CD8-positive, alpha-beta memory T cell (primary cell): Measurements from ENCODE around the gene SLC39A11. TPM values are rescaled to one million over a fixed set of nuclear protein-coding genes. Genes with fewer than 3 reads are reported as not detected.

ENCODE experiments used
- CTCF ChIA-PET: fragments of 350-600 bp; sonication (Branson Sonifier 250); formaldehyde crosslinking; loops from one replicate; lab custom pipeline; 2021; ENCODE audit warnings: antibody characterized with exemption; lab: Charles Lee
- POLR2A ChIA-PET: fragments of 350-600 bp; sonication (Branson Sonifier 250); formaldehyde crosslinking; loops from one replicate; lab custom pipeline; 2021; ENCODE audit warnings: antibody characterized with exemption; lab: Charles Lee
- DNase-seq, 5 donors: peaks; one replicate each; pipeline versions ENCODE4 v3.0.0 to v3.0.0-alpha.2; 2020 to 2022; ENCODE audit warnings: mixed read lengths in 1 of 5
- H3K27ac ChIP-seq: one replicate; pipeline ENCODE4 v1.7.0; 2013; ENCODE audit warnings: low read depth, mild to moderate bottlenecking, low read length, moderate library complexity
- H3K27me3 ChIP-seq: 2 replicates; pipeline ENCODE4 v1.7.0; 2013; ENCODE audit warnings: low read length, mild to moderate bottlenecking; ENCODE audit not compliant: insufficient read depth, poor library complexity, severe bottlenecking
- H3K36me3 ChIP-seq: 2 replicates; pipeline ENCODE4 v1.7.0; 2013; ENCODE audit warnings: mild to moderate bottlenecking, low read length, moderate library complexity; ENCODE audit not compliant: insufficient read depth
- H3K4me1 ChIP-seq: 2 replicates; pipeline ENCODE4 v1.7.0; 2013; ENCODE audit warnings: mild to moderate bottlenecking, low read length, moderate library complexity; ENCODE audit not compliant: insufficient read depth
- H3K4me3 ChIP-seq: 2 replicates; pipeline ENCODE4 v1.7.0; 2013; ENCODE audit warnings: mild to moderate bottlenecking, low read length
- H3K9me3 ChIP-seq: 2 replicates; pipeline ENCODE4 v1.7.0; 2013; ENCODE audit warnings: mild to moderate bottlenecking, low read length
- H3K27ac Mint-ChIP-seq, 8 donors: one replicate each; pipeline ENCODE4 v1.8.0; 2020 to 2021; ENCODE audit warnings: mixed read lengths in 8 of 8, mild to moderate bottlenecking in 6 of 8, inconsistent platforms in 3 of 8, moderate library complexity in 3 of 8
- H3K27me3 Mint-ChIP-seq, 2 donors: one replicate each; pipeline ENCODE4 v1.8.0; 2020 to 2021; ENCODE audit warnings: mixed read lengths in 2 of 2, mild to moderate bottlenecking in 1 of 2, moderate library complexity in 1 of 2
- H3K36me3 Mint-ChIP-seq, 3 donors: one replicate each; pipeline ENCODE4 v1.8.0; 2020 to 2021; ENCODE audit warnings: mixed read lengths in 3 of 3, inconsistent platforms in 1 of 3, mild to moderate bottlenecking in 1 of 3
- H3K4me1 Mint-ChIP-seq, 3 donors: one replicate each; pipeline ENCODE4 v1.8.0; 2020 to 2021; ENCODE audit warnings: mixed read lengths in 3 of 3, inconsistent platforms in 1 of 3, mild to moderate bottlenecking in 1 of 3
- H3K4me3 Mint-ChIP-seq, 7 donors: one replicate each; pipeline ENCODE4 v1.8.0; 2020 to 2021; ENCODE audit warnings: mixed read lengths in 7 of 7, mild to moderate bottlenecking in 6 of 7, moderate library complexity in 4 of 7, inconsistent platforms in 2 of 7
- H3K9me3 Mint-ChIP-seq, 5 donors: one replicate each; pipeline ENCODE4 v1.8.0; 2020 to 2022; ENCODE audit warnings: mixed read lengths in 5 of 5, mild to moderate bottlenecking in 3 of 5, moderate library complexity in 2 of 5, inconsistent platforms in 1 of 5
- polyA plus RNA-seq: library from polyadenylated mRNA; unstranded; fragments of 300-500 nt; fragmentation: Illumina TruSeq; gene quantifications from one replicate; pipeline ENCODE4 v1.2.3, GENCODE V29; 2021
- total RNA-seq, 2 experiments: library from RNA; stranded (reverse); gene quantifications; one replicate each; pipeline ENCODE4 v1.2.3, GENCODE V29; 2021

The SLC39A11 gene
- total and polyA plus RNA-seq, 3 experiments from 2014 or later, result 13.1 to 18.5 (median 17.2) TPM

- Mint-ChIP-seq H3K27me3 (no peaks in the 10 kb centered on the region), H3K4me3 (no peak overlapping the region), H3K4me1 (peaks cover 4 to 7% (median 7%) of the 10 kb centered on the region in 3 donors), H3K36me3 (peaks cover 1 to 3% (median 2%) of the 10 kb centered on the region in 3 donors), H3K27ac (peak overlapping the region in 1 of 8 donors; percentile 30), H3K9me3 (peaks cover 0 to 15% (median 4%) of the 10 kb centered on the region in 5 donors)
- H3K9me3 ChIP-seq, result no peaks in the 10 kb centered on the region
- ChIA-PET CTCF (no interaction called here), POLR2A (no interaction called here)
- DNase-seq, result no peak
- H3K27ac ChIP-seq, result no peak overlapping the region
- H3K27me3 ChIP-seq, result no peaks in the 10 kb centered on the region
- H3K4me3 ChIP-seq, result no peak overlapping the region
- H3K4me1 ChIP-seq, result no peaks in the 10 kb centered on the region
- no peaks in the 10 kb centered on the region for H3K36me3 ChIP-seq
These were observed 121.1 kb downstream of the SLC39A11 start for GRCh38 chr17:72971226-72971880.

GRCh38 chr17:72970797-72971196, 121.7 kb downstream of the SLC39A11 start:
- Histone ChIP-seq H3K27me3 (no peaks in the 10 kb centered on the region), H3K27ac (no peak overlapping the region), H3K36me3 (no peaks in the 10 kb centered on the region), H3K9me3 (no peaks in the 10 kb centered on the region), H3K4me1 (no peaks in the 10 kb centered on the region), H3K4me3 (no peak overlapping the region)
- H3K4me3 Mint-ChIP-seq, result no peak overlapping the region
- H3K36me3 Mint-ChIP-seq, result peaks cover 0 to 2% (median 1%) of the 10 kb centered on the region in 3 donors
- H3K27ac Mint-ChIP-seq, result peak overlapping the region in 1 of 8 donors; percentile 95
- H3K4me1 Mint-ChIP-seq, result peaks cover 4 to 7% (median 7%) of the 10 kb centered on the region in 3 donors
- H3K27me3 Mint-ChIP-seq, result peaks cover 0 to 3% of the 10 kb centered on the region in 2 donors
- ChIA-PET POLR2A (no interaction called here), CTCF (no interaction called here)
- DNase-seq, result no peak
- peaks cover 0 to 12% (median 3%) of the 10 kb centered on the region in 5 donors for H3K9me3 Mint-ChIP-seq

GRCh38 chr17:72970246-72970645, 122.2 kb downstream of the SLC39A11 start:
- no peak overlapping the region for H3K27ac Mint-ChIP-seq
- no peaks in the 10 kb centered on the region for H3K9me3 ChIP-seq
- DNase-seq, result no peak
- H3K27me3 Mint-ChIP-seq, result peaks cover 0 to 3% of the 10 kb centered on the region in 2 donors
- H3K4me1 Mint-ChIP-seq, result peaks cover 4 to 7% (median 7%) of the 10 kb centered on the region in 3 donors
- no peak overlapping the region for H3K4me3 Mint-ChIP-seq
- CTCF ChIA-PET, result interaction anchor here (1.5 kb wide), 1 partner anchor 17 kb away, joined by 3 read pairs; no protein-coding TSS in a partner anchor
- H3K36me3 Mint-ChIP-seq, result peaks cover 0 to 1% (median 0%) of the 10 kb centered on the region in 3 donors
- H3K4me3 ChIP-seq, result no peak overlapping the region
- no peak overlapping the region for H3K27ac ChIP-seq
- no peaks in the 10 kb centered on the region for H3K36me3 ChIP-seq
- no peaks in the 10 kb centered on the region for H3K27me3 ChIP-seq
- peaks cover 0 to 9% (median 0%) of the 10 kb centered on the region in 5 donors for H3K9me3 Mint-ChIP-seq
- no peaks in the 10 kb centered on the region for H3K4me1 ChIP-seq
- POLR2A ChIA-PET, result no interaction called here

- no peaks in the 10 kb centered on the region for H3K36me3 ChIP-seq
- H3K4me3 Mint-ChIP-seq, result no peak overlapping the region
- H3K36me3 Mint-ChIP-seq, result peaks cover 0 to 1% (median 0%) of the 10 kb centered on the region in 3 donors
- H3K9me3 ChIP-seq, result no peaks in the 10 kb centered on the region
- no peaks in the 10 kb centered on the region for H3K27me3 ChIP-seq
- no peak overlapping the region for H3K27ac Mint-ChIP-seq
- H3K4me3 ChIP-seq, result no peak overlapping the region
- no peaks in the 10 kb centered on the region for H3K4me1 ChIP-seq
- peaks cover 0 to 6% (median 0%) of the 10 kb centered on the region in 5 donors for H3K9me3 Mint-ChIP-seq
- H3K27ac ChIP-seq, result no peak overlapping the region
- H3K27me3 Mint-ChIP-seq, result peaks cover 0 to 3% of the 10 kb centered on the region in 2 donors
- H3K4me1 Mint-ChIP-seq, result peaks cover 4 to 7% (median 7%) of the 10 kb centered on the region in 3 donors
- no peak for DNase-seq
- ChIA-PET CTCF (interaction anchor here (1.5 kb wide), 1 partner anchor 16 kb away, joined by 3 read pairs; no protein-coding TSS in a partner anchor), POLR2A (no interaction called here)
These were observed 123.1 kb downstream of the SLC39A11 start for GRCh38 chr17:72969293-72969906.

- peaks cover 0 to 3% (median 1%) of the 10 kb centered on the region in 3 donors for H3K36me3 Mint-ChIP-seq
- H3K4me1 Mint-ChIP-seq, result peaks cover 4 to 7% (median 7%) of the 10 kb centered on the region in 3 donors
- Histone ChIP-seq H3K27me3 (no peaks in the 10 kb centered on the region), H3K4me1 (no peaks in the 10 kb centered on the region), H3K9me3 (no peaks in the 10 kb centered on the region), H3K4me3 (no peak overlapping the region), H3K27ac (no peak overlapping the region), H3K36me3 (no peaks in the 10 kb centered on the region)
- no peak for DNase-seq
- H3K9me3 Mint-ChIP-seq, result peaks cover 0 to 6% (median 0%) of the 10 kb centered on the region in 5 donors
- no peak overlapping the region for H3K4me3 Mint-ChIP-seq
- CTCF ChIA-PET, result interaction anchor here (1.5 kb wide), 1 partner anchor 15 kb away, joined by 3 read pairs; no protein-coding TSS in a partner anchor
- peaks cover 0 to 3% of the 10 kb centered on the region in 2 donors for H3K27me3 Mint-ChIP-seq
- POLR2A ChIA-PET, result no interaction called here
- H3K27ac Mint-ChIP-seq, result no peak overlapping the region
These were observed 123.7 kb downstream of the SLC39A11 start for GRCh38 chr17:72968798-72969197.

- H3K9me3 Mint-ChIP-seq, result peaks cover 0 to 5% (median 0%) of the 10 kb centered on the region in 5 donors
- H3K27ac Mint-ChIP-seq, result no peak overlapping the region
- no peaks in the 10 kb centered on the region for H3K4me1 ChIP-seq
- no peaks in the 10 kb centered on the region for H3K9me3 ChIP-seq
- peaks cover 4 to 7% (median 7%) of the 10 kb centered on the region in 3 donors for H3K4me1 Mint-ChIP-seq
- CTCF ChIA-PET, result no interaction called here
- H3K4me3 Mint-ChIP-seq, result no peak overlapping the region
- H3K27me3 Mint-ChIP-seq, result peaks cover 0 to 3% of the 10 kb centered on the region in 2 donors
- H3K27ac ChIP-seq, result no peak overlapping the region
- DNase-seq, result no peak
- POLR2A ChIA-PET, result no interaction called here
- H3K4me3 ChIP-seq, result no peak overlapping the region
- no peaks in the 10 kb centered on the region for H3K36me3 ChIP-seq
- H3K27me3 ChIP-seq, result no peaks in the 10 kb centered on the region
- peaks cover 0 to 3% (median under 1%) of the 10 kb centered on the region in 3 donors for H3K36me3 Mint-ChIP-seq
These were observed 124.4 kb downstream of the SLC39A11 start for GRCh38 chr17:72967977-72968585.

- H3K36me3 Mint-ChIP-seq, result peaks cover 0 to 3% (median 0%) of the 10 kb centered on the region in 3 donors
- H3K4me3 Mint-ChIP-seq, result no peak overlapping the region
- no peak for DNase-seq
- POLR2A ChIA-PET, result no interaction called here
- peaks cover 0 to 3% of the 10 kb centered on the region in 2 donors for H3K27me3 Mint-ChIP-seq
- H3K4me3 ChIP-seq, result no peak overlapping the region
- CTCF ChIA-PET, result no interaction called here
- H3K9me3 Mint-ChIP-seq, result peaks cover 0 to 4% (median 0%) of the 10 kb centered on the region in 5 donors
- H3K27ac Mint-ChIP-seq, result no peak overlapping the region
- no peaks in the 10 kb centered on the region for H3K27me3 ChIP-seq
- H3K9me3 ChIP-seq, result no peaks in the 10 kb centered on the region
- no peak overlapping the region for H3K27ac ChIP-seq
- H3K36me3 ChIP-seq, result no peaks in the 10 kb centered on the region
- no peaks in the 10 kb centered on the region for H3K4me1 ChIP-seq
- H3K4me1 Mint-ChIP-seq, result peaks cover 4 to 7% (median 7%) of the 10 kb centered on the region in 3 donors
These were observed 125.1 kb downstream of the SLC39A11 start for GRCh38 chr17:72967277-72967970.
